ENCODE data around the gene KIF20B.

KIF20B gene

DNA sequence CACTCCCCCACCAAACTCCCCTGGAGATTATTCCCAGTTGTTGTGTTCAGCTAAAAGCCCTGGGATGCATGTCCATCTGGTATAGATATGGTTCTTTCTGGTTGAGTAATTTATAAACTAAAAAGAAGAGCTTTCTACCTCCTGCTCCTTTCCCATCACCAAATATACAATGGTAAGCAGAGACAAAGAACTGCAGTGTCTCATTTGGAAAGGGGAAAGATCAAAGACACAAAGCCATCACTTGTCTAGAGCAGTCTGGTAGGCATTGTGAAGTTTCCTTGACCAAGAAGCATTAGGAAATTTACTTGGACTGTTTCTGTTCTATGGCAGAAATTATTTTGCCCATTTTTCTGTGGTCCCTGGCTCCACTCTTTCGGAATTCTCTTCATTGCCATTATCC is 31.4 kb upstream of the KIF20B start:
- TF ChIP-seq, protein P1, sequence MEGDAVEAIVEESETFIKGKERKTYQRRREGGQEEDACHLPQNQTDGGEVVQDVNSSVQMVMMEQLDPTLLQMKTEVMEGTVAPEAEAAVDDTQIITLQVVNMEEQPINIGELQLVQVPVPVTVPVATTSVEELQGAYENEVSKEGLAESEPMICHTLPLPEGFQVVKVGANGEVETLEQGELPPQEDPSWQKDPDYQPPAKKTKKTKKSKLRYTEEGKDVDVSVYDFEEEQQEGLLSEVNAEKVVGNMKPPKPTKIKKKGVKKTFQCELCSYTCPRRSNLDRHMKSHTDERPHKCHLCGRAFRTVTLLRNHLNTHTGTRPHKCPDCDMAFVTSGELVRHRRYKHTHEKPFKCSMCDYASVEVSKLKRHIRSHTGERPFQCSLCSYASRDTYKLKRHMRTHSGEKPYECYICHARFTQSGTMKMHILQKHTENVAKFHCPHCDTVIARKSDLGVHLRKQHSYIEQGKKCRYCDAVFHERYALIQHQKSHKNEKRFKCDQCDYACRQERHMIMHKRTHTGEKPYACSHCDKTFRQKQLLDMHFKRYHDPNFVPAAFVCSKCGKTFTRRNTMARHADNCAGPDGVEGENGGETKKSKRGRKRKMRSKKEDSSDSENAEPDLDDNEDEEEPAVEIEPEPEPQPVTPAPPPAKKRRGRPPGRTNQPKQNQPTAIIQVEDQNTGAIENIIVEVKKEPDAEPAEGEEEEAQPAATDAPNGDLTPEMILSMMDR (IDR thresholded peaks at IDR 0.05; ENCODE audit: low read depth, low read length): no peak

DNA sequence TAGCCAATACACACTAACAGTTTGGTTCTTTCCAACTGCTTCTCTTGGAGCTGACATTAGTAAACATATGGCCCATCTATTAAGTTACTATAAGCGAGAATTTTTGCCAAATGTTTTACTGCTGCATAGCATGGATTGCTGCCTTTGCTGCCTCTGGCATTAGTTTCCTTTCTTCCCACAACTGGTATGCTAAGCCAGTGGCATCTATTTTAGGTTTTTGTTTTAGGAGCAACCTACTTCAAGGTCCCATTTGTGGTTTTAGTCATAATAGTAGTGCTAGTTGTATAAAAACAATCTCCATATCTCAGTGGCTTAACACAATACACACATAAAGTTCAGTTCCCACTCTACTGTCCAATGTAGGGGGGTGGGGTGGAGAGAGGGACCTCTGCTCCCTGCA is 30.5 kb upstream of the KIF20B start:
- no peak for DNase-seq (ENCODE audit: extremely low read depth, low read depth)
- TF ChIP-seq, protein P1 (IDR thresholded peaks at IDR 0.05; ENCODE audit: low read depth, low read length): no peak

More for the DNA sequence above, 31.4 kb upstream of the KIF20B start:
- no peak for DNase-seq (ENCODE audit: extremely low read depth, low read depth)

DNA sequence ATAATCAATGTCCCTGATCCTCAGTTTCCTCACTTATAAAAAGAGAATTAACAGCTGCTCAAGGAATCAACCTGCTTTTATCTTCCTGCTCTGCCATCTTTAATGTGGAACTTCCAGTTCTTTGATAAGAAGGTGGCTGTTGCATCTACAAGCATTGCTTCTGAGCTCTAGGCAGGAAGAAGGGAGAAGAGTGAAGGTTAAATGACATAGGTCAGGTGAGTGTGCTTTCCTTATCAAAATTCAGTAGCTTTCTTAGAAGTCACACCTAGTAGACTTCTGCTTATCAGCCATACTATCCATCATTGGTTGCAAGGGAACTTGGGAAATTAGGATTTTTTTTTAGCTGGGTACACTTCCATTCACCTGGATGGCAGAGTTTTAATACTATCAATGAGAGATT is 24.0 kb upstream of the KIF20B start:
- TF ChIP-seq, protein P1 (IDR thresholded peaks at IDR 0.05; ENCODE audit: low read depth, low read length): no peak
- DNase-seq (ENCODE audit: extremely low read depth, low read depth): no peak

DNA sequence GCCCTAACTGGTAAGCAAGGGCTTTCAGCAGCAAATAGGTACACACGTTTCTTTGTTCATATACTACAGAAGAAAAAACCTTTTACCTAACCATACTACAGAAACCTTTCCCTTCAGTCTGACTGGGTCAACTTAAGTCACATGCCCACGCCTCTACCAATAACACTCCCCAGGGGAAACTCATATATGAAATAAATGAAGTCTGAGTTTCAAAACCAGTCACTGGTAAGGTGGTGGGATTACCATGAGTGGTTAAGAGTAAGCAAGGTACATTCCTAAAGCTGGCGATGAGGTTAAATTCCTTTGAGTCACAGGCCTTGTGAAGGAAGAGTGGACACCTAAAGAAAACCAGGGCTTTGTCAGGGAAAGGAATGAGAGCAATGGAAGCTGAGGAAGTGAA is 21.4 kb upstream of the KIF20B start:
- DNase-seq (ENCODE audit: extremely low read depth, low read depth): no peak
- TF ChIP-seq, protein P1 (IDR thresholded peaks at IDR 0.05; ENCODE audit: low read depth, low read length): no peak

DNA sequence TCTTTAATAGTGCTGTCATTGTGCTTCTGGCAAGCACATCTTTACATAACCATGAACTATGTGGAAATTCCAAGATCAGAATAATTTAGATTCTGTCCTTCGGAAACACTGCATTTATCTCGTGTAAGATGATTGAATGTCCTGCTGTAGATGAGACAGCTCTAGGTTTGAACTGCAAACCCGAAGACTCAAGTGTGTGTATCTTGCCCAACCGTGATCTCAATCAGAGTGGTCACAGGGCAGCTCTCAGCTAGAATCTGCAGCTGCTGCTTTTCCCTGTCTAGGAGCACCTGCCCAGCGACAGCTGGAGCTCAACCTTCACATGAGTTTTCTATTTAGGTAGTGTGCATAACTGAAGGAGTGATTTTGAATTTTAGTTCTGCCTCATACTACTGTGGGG is 17.5 kb upstream of the KIF20B start:
- DNase-seq (ENCODE audit: extremely low read depth, low read depth): no peak
- TF ChIP-seq, protein P1 (IDR thresholded peaks at IDR 0.05; ENCODE audit: low read depth, low read length): no peak

DNA sequence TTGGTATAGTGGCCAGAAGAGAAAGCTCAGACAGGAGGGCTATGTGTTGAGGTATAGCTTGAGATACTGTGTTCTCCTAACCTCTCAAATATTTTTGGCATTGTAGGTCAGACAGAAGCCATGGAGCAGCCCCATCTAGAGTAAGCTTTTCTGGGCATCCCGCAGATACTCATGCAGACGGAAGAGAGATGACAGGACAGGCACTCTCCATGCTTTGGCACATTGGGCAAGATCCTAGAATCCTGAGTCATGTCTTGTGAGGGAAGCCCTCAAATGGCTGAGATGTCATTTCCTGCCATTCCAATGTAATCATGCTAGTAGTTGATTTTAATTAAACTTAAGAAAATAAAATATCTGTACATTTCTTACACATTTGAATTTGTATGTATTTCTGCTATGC is 16.8 kb upstream of the KIF20B start:
- no peak for DNase-seq (ENCODE audit: extremely low read depth, low read depth)
- TF ChIP-seq, protein P1 (IDR thresholded peaks at IDR 0.05; ENCODE audit: low read depth, low read length): no peak

DNA sequence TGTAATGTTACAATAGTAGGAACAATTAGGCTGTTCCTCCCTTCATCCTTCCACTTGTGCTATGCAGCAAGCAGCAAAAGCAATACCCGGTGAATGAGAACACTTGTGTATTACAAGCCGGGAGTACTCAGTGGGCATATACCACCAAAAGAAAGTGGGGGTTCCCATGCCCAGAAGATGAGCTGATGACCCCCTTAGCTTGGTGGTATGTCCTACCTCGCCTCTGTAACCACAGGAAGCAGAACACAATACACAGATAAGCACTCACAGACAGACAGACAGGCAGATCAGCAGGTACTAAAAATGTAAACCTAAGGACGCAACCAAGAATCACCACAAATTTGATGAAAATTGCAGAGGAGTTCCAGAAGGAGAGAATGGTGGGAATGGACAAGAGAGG is 15.5 kb upstream of the KIF20B start:
- no peak for DNase-seq (ENCODE audit: extremely low read depth, low read depth)

More for the DNA sequence above, 15.5 kb upstream of the KIF20B start:
- TF ChIP-seq, protein P1 (IDR thresholded peaks at IDR 0.05; ENCODE audit: low read depth, low read length): no peak

All from AG09319 (cell line).